Activated CD8-positive, alpha-beta memory T cell treated with anti-CD3 and anti-CD28 coated beads, Interleukin-2, amount 50 U/mL, for 4 hours (primary cell): ENCODE data around the gene IL1R2.

Experiments used
- DNase-seq: peaks from one replicate; pipeline ENCODE4 v3.0.0-alpha.2; 2020

Gene IL1R2

DNA sequence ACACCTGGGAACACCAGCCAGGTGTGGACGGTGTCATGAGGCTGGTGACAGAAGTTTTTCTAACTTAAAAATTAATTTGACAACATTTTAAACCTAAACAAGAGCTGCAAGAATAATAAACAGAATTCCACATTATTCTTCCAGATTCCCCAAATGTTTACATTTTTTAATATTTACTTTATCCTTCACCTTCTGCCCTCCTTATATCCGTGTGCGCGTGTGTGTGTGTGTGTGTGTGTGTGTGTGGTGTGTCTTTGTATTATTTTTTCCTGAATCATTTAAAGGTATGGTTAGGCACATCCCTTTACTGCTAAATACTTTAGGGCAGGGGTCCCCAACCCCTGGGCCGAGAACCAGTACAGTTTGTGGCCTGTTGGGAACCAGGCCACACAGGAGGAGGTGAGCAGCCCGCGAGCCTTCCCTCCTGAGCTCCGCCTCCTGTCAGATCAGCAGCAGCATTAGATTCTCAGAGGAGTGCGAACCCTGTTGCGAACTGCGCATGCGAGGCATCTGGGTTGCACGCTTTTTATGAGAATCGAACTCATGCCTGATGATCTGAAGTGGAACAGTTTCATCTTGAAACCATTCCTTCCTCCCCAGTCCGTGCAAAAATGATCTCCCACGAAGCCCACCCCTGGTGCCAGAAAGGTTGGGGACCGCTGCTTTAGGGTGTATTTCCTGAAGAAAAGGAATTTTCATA lies 16.4 kb upstream of the IL1R2 start:
- DNase-seq: no peak

- DNase-seq: no peak
Measured at GRCh38 chr2:101976891-101977290, 14.9 kb upstream of the IL1R2 start.

DNA sequence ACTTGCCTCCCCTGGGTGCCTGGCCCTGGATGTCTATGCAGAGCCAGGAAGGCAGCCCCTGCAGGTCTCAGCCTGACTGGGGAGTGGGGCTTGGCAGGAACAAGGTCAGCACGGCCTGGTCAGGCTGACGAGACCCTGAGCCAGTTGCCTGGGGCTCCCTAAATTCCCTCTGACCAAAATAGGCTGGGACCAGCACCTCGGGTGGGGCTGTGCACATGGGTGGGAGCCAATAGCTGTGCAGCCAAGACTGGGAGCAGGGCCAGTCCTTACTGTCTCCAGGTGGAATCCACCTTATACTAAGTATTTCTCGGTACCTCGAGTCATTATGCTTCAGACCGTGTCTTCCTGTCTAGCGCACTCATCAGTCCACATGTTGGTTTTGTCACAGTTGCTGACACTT lies 11.4 kb upstream of the IL1R2 start:
- no peak for DNase-seq

- DNase-seq: no peak
Measured at GRCh38 chr2:101981066-101981465, 10.7 kb upstream of the IL1R2 start.

- DNase-seq: no peak
Measured at GRCh38 chr2:101981504-101981903, 10.3 kb upstream of the IL1R2 start.

GRCh38 chr2:101982495-101983029 lies 9.2 kb upstream of the IL1R2 start:
- DNase-seq: no peak

DNA sequence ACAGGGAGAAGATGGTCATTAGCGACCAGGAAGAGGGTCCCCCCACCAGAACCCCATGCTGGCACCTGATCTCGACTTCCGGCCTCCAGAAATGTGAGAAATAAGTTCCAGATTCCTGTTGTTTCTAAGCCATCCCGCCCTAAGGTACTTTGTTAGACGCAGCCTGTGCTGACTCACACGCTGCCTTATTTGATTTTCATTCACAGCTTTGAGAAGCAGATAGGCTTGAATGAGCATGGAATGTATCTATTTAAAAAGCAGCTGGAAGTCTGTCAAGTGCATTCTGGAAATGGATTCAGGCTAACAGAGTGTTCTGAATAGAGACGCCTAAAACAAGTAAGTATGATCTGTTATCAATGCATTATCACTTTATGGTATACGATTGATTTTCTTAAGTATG lies 8.3 kb upstream of the IL1R2 start:
- no peak for DNase-seq

DNA sequence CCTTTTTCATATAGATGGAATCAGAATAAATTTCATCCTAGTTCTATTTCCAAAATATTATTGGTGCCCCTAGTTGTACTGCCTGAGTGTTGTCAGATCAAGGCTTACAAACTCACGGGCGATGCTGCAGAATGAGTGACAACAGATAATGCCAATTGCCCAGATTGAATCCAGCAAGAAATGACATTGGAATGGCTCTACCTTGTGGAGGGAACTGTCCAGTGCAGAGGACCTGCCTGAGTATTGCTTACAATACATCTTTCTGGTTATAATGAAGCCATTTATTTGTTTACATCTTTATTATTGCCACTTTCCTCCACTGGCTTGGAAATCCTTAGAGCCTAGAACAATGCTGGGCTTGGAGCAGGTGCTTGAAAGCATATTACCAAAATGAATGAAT lies 7.8 kb upstream of the IL1R2 start:
- no peak for DNase-seq

- no peak for DNase-seq
Measured at GRCh38 chr2:101984656-101985055, 7.1 kb upstream of the IL1R2 start.

DNA sequence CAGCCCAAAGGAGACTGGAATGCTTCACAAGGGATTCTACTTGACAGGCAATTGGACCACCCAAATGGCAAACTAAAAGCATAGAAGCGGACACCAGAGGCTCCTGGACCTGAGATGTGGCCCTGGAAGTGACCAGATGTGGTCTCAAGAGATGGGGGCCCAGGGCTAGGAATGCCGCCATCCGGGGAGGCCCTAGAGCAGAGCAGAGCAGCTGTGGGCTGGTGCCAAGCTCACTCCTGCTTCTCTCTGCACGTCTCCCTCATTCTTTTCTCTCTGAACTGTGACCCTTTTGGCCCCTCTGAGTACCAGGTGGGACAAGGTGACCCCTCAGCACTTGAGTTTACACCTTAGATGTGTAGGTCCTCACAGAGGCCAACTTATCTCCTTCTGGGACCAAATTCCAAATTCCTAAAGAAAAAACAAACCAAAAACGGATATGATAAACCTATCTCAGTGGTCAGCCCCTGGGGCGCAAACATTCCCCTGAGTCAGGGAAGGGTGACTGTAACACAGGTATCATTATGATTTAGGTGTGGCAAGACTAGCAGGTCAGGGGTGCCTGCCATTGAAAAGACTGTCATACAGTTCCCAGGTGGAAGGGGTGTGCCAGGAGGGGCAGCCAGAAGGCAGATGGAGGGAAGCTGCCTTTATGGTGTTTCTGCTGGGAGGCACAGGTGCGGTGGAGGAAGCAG lies 6.5 kb upstream of the IL1R2 start:
- DNase-seq: no peak

DNA sequence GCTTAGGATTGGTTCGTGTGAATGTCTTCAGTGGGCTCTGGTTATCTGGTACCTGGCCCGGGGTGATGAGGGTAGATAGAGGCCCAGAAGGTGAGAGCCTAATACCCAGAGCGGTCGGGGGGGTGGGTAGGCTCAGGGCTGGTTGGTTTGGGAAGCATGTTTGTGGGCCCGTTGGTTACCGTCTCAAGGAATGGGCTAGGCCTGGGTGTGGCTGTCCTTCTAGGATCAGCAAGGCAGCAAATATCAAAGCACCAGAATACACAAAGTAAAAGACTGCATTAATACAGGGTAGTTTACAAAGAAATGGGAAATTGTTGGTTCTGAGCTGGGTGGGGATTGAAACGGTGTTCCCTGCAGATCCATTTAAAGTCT lies 6.0 kb upstream of the IL1R2 start:
- no peak for DNase-seq

DNA sequence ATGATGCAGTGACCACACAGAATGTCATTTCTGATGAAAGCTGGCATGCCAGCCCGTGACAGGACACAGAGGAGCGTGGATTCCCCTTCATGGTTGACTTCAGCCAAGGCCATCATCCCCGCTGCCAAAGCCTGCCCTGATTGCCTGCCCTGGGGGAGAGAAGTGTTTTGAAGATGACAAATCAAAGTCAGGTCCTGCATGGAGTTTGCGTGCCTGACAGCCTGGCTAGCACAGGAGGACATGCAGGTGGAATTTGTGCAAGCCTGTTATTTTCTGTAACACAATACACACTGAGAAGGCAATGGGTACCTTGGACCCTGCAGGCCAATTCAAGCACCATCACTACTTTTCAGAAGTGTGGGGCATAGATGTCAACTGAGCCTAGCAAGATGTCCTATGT lies 5.4 kb upstream of the IL1R2 start:
- no peak for DNase-seq

- DNase-seq: no peak
Measured at GRCh38 chr2:101986804-101987740, 4.7 kb upstream of the IL1R2 start.

GRCh38 chr2:101987832-101988231 lies 3.9 kb upstream of the IL1R2 start:
- no peak for DNase-seq

DNA sequence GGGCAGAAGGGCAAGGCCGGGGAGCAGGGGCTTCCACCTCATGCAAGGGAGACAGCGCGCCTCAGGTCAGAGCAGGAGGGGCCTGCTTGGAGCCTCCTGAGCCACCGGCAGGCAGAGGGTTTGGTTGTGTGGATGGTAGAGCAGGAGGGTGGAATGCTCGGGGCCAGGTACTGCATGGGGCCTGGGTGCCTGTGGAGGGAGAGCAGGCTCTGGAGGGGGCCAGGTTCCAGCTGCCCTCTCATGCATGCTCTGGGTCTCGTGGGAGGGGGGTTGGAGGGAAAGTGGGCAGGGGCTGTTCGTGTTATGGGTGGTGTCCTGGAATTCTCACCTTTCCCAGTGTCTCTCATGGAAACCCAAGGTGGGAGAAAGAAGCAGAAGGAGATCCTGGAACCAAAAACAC lies 3.2 kb upstream of the IL1R2 start:
- no peak for DNase-seq

DNA sequence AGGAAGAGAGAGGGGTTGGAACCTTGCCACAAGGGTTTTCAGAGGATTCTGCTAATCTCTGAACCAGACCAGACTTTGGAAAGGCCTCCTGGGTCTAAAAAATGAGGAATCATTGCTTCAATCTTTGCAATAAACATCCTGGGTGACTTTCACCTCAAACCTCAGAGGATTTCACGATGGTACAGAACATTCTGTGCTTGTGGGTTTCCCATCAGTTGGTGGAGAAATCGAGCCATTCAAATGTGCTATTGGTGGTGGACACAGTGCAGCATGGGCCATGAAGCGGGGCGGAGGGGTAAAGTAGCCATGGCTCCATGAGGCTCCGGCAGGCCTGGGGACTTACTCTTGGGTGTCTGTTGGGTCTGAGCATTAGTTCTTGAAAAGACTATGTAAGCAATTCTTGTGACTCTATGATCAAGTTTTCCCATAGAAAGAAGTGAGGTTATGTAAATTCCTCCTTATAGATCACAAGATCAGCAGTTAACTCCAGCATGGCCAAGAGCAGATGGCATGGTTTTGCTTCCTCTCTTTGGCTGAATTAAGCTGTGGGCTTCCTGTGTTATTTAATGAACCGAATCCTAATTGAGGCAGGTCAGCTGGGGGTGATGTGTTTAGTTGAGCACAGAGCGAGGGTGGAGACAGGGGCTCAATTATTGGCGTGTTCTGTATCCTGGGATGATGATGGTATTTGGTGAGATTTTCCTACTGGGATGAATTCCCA lies 1.9 kb upstream of the IL1R2 start:
- DNase-seq: no peak

- DNase-seq: no peak
Measured at GRCh38 chr2:101993772-101994171, 2.0 kb downstream of the IL1R2 start.

DNA sequence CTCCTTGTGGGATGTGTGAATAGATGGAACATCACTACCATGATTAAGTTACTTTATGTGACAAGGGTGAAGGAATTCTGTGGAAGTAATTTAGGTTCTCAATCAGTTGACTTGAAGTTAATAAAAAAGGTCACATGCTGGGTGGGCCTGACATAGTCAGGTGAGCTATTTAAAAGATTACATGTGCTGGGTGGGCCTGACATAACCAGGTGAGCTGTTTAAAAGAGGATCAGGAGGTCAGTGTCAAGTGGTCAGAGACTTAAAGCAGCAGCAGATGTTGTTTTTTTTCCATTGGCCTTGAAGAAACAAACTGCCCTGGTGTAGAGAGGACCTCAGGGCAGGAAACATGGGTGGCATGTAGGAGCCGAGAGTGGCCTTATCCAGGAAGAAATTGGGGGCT lies 3.3 kb downstream of the IL1R2 start:
- no peak for DNase-seq

DNA sequence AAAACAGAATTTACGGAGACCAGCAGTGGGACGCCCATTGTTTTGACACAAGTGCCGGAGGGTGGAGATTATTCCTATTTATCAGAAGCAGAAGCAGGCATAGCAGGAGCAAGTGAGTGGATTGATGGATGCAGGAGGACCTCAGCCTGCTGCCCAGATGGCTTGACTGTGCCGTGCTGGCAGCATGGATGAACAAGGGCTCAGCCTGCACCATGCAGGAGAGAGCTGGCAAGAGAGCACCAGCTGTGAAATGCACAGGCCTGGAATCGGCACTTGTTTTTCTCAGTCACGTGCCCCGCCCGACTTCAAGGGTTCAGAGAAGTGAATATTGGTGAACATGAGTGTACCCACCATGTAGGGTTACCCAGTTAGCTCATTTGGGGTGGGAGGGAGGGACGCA lies 4.0 kb downstream of the IL1R2 start:
- no peak for DNase-seq

DNA sequence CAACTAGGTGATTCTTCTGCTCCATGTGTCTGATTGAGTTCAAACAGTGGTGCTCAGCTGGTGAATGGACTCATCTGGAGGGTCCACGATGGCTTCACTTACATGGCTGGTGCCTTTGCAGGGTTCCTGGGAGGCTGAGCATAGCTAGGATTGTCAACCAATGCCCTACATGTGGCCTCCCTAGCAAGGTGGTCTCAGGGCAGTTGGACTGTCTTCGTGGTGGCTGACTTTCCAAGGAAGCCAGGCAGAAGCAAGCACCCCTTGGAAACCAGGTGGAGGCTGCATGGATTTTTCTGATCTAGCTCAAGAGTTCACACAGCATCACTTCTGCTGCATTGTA lies 6.8 kb downstream of the IL1R2 start:
- no peak for DNase-seq

GRCh38 chr2:101998896-101999789 lies 7.4 kb downstream of the IL1R2 start:
- no peak for DNase-seq

- DNase-seq: no peak
Measured at GRCh38 chr2:102000012-102000411, 8.3 kb downstream of the IL1R2 start.
